HG03103 (cell line): ENCODE measurements around the gene MAP6.
"Not testable (repeated sequence)": the region's sequence is repeated elsewhere in the genome, so short reads cannot be mapped to it uniquely, and the experiment has no call there.

Experiments used
- ATAC-seq: cut with Tn5 transposase; IDR thresholded peaks from one replicate; pipeline ENCODE4 v1.9.1; 2021; ENCODE audit warnings: low read depth; ENCODE audit not compliant: unreplicated experiment

The MAP6 gene

GRCh38 chr11:75594211-75594610 lies 74.6 kb downstream of the MAP6 start:
- no peak for ATAC-seq

- no peak for ATAC-seq
Measured at GRCh38 chr11:75593286-75593915, 75.4 kb downstream of the MAP6 start.

GRCh38 chr11:75592715-75593114 lies 76.1 kb downstream of the MAP6 start:
- no peak for ATAC-seq

GRCh38 chr11:75591966-75592365 lies 76.9 kb downstream of the MAP6 start:
- no peak for ATAC-seq

- no peak for ATAC-seq
Measured at GRCh38 chr11:75591371-75591770, 77.5 kb downstream of the MAP6 start.

- no peak for ATAC-seq
Measured at GRCh38 chr11:75589933-75590332, 78.9 kb downstream of the MAP6 start.

GRCh38 chr11:75589051-75589450 lies 79.8 kb downstream of the MAP6 start:
- ATAC-seq = no peak

GRCh38 chr11:75588051-75588481 lies 80.8 kb downstream of the MAP6 start:
- ATAC-seq = no peak

GRCh38 chr11:75586395-75586794 lies 82.4 kb downstream of the MAP6 start:
- no peak for ATAC-seq

GRCh38 chr11:75585293-75585670 lies 83.6 kb downstream of the MAP6 start:
- ATAC-seq = no peak

GRCh38 chr11:75584659-75585292 lies 84.1 kb downstream of the MAP6 start:
- not testable (repeated sequence) for ATAC-seq

- no peak for ATAC-seq
Measured at GRCh38 chr11:75583718-75584658, 84.8 kb downstream of the MAP6 start.

GRCh38 chr11:75582895-75583717 lies 85.7 kb downstream of the MAP6 start:
- ATAC-seq = no peak

- no peak for ATAC-seq
Measured at GRCh38 chr11:75582506-75582894, 86.3 kb downstream of the MAP6 start.

- ATAC-seq = no peak
Measured at GRCh38 chr11:75579841-75580240, 89.0 kb downstream of the MAP6 start.

- no peak for ATAC-seq
Measured at GRCh38 chr11:75578977-75579376, 89.9 kb downstream of the MAP6 start.

- ATAC-seq = no peak
Measured at GRCh38 chr11:75577207-75577606, 91.6 kb downstream of the MAP6 start.

GRCh38 chr11:75576499-75576918 lies 92.3 kb downstream of the MAP6 start:
- no peak for ATAC-seq

GRCh38 chr11:75576017-75576416 lies 92.8 kb downstream of the MAP6 start:
- ATAC-seq = no peak
